NK-92 treated with Interleukin-12 subunit alpha and Interleukin-12 subunit beta, amount 100 ng/mL, for 24 hours (cell line): ENCODE results near the gene SEMA4D.
"Not testable (repeated sequence)": the region's sequence is repeated elsewhere in the genome, so short reads cannot be mapped to it uniquely, and the experiment has no call there.

Experiments
- DNase-seq: peaks from one replicate; lab custom pipeline; 2025; lab: John Stamatoyannopoulos, UW

The SEMA4D gene

GRCh38 chr9:89352451-89352850 lies 145.5 kb downstream of the SEMA4D start:
- DNase-seq, result no peak

- DNase-seq, result no peak
Measured at GRCh38 chr9:89351584-89352300, 146.2 kb downstream of the SEMA4D start.

GRCh38 chr9:89350988-89351557 lies 146.8 kb downstream of the SEMA4D start:
- DNase-seq, result no peak

GRCh38 chr9:89349607-89350006 lies 148.3 kb downstream of the SEMA4D start:
- no peak for DNase-seq

- DNase-seq, result no peak
Measured at GRCh38 chr9:89347651-89348050, 150.3 kb downstream of the SEMA4D start.

- no peak for DNase-seq
Measured at GRCh38 chr9:89346696-89347095, 151.2 kb downstream of the SEMA4D start.

- no peak for DNase-seq
Measured at GRCh38 chr9:89345476-89345875, 152.4 kb downstream of the SEMA4D start.

GRCh38 chr9:89343812-89344211 lies 154.1 kb downstream of the SEMA4D start:
- DNase-seq, result not testable (repeated sequence)

- DNase-seq, result no peak
Measured at GRCh38 chr9:89342948-89343347, 155.0 kb downstream of the SEMA4D start.

GRCh38 chr9:89342213-89342612 lies 155.7 kb downstream of the SEMA4D start:
- no peak for DNase-seq

- DNase-seq, result no peak
Measured at GRCh38 chr9:89340332-89340731, 157.6 kb downstream of the SEMA4D start.

- DNase-seq, result no peak
Measured at GRCh38 chr9:89339807-89340206, 158.1 kb downstream of the SEMA4D start.

- DNase-seq, result no peak
Measured at GRCh38 chr9:89330513-89330912, 167.4 kb downstream of the SEMA4D start.

- no peak for DNase-seq
Measured at GRCh38 chr9:89329917-89330316, 168.0 kb downstream of the SEMA4D start.

GRCh38 chr9:89328064-89328463 lies 169.8 kb downstream of the SEMA4D start:
- DNase-seq, result no peak

- no peak for DNase-seq
Measured at GRCh38 chr9:89325733-89326132, 172.2 kb downstream of the SEMA4D start.

GRCh38 chr9:89323390-89323789 lies 174.5 kb downstream of the SEMA4D start:
- DNase-seq, result no peak

- DNase-seq, result no peak
Measured at GRCh38 chr9:89319015-89319905, 178.7 kb downstream of the SEMA4D start.

- peak; percentile 92 for DNase-seq
Measured at GRCh38 chr9:89318123-89319014, 179.5 kb downstream of the SEMA4D start, which contains the start of gene SECISBP2. TSS of gene SECISBP2 (plus strand) at chr9:89318500. CDS start at chr9:89318577, 77 bp downstream.

- DNase-seq, result no peak
Measured at GRCh38 chr9:89317282-89317681, 180.6 kb downstream of the SEMA4D start.

GRCh38 chr9:89315482-89315881 lies 182.4 kb downstream of the SEMA4D start:
- DNase-seq, result no peak

- DNase-seq, result no peak
Measured at GRCh38 chr9:89314955-89315354, 183.0 kb downstream of the SEMA4D start.
